ENCODE results near the gene PIGQ. TPM values are rescaled to one million over a fixed set of nuclear protein-coding genes. Genes with fewer than 3 reads are reported as not detected.
A peak's percentile ranks its signal among the peaks of the same experiment; 100 is the strongest.

Gene PIGQ
- total RNA-seq, 2 donors from 2014 or later, result 20.8 to 21.0 TPM

- no peaks in the 10 kb centered on the region for H3K9me3 ChIP-seq
- TF ChIP-seq, protein P1, sequence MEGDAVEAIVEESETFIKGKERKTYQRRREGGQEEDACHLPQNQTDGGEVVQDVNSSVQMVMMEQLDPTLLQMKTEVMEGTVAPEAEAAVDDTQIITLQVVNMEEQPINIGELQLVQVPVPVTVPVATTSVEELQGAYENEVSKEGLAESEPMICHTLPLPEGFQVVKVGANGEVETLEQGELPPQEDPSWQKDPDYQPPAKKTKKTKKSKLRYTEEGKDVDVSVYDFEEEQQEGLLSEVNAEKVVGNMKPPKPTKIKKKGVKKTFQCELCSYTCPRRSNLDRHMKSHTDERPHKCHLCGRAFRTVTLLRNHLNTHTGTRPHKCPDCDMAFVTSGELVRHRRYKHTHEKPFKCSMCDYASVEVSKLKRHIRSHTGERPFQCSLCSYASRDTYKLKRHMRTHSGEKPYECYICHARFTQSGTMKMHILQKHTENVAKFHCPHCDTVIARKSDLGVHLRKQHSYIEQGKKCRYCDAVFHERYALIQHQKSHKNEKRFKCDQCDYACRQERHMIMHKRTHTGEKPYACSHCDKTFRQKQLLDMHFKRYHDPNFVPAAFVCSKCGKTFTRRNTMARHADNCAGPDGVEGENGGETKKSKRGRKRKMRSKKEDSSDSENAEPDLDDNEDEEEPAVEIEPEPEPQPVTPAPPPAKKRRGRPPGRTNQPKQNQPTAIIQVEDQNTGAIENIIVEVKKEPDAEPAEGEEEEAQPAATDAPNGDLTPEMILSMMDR (IDR thresholded peaks at IDR 0.05), result no peak
- DNase-seq (ENCODE audit: low spot score), result peak; percentile 83
- peak within 1 kb of the TSS; percentile 40 to 46 for H3K27ac ChIP-seq
- H3K4me1 ChIP-seq, result peaks cover 0 to 49% of the 10 kb centered on the region in 2 donors
- H3K27me3 ChIP-seq, result no peaks in the 10 kb centered on the region
- H3K4me3 ChIP-seq, result peak within 1 kb of the TSS; percentile 9 to 39
- H3K36me3 ChIP-seq, result no peaks in the 10 kb centered on the region
These were observed 3.0 kb upstream of the PIGQ start, which contains the start of gene NHLRC4 for GRCh38 chr16:566475-567372. NHLRC4 (plus strand) TSS chr16:567005; CDS start chr16:568048, 1,043 bp downstream.

DNA sequence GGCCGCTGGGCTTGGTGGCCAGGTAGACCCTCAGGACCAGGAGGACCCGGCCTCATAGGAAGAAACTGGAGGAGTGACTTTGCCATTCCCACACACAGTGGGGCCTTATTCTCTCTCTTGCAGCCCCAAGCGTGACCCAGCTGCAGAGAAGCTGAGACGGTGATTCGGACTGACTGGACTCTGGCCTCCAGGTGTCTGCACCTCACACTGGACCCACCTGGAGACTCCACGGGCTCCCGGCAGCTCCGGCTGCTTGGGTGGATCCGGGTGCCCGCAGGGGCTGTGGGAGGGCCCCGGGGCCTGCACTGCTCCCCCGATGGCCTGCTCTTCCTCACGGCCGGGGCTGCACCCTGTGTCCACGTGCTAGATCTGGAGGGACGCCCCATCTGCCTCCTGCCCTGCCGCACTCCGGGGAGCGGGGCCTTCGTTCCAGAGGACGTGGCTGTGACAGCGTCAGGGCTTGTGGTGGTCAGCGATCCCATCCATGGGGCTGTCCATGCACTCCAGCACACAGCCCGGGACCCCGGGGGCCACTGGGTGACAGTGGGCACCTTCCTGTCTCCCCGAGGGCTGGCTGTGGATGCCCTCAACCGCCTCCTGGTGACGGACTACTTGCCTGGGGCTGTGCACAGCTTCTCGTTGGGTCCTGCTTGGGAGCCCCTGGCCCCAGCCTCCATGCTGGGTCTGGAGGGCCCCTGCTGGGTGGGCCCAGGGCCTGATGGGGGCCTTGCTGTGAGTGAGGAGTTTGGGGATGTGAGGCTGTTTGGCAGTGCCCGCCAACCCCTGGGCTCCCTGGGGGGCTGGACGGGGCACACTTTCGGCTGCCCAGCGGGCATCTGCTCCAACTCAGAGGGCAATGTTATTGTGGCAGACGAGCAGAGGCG is 2.2 kb upstream of the PIGQ start:
- Histone ChIP-seq H3K27me3 (no peaks in the 10 kb centered on the region), H3K4me3 (peak overlapping the region in 1 of 2 donors; percentile 39), H3K27ac (peak overlapping the region in 1 of 2 donors; percentile 40), H3K36me3 (no peaks in the 10 kb centered on the region), H3K4me1 (peaks cover 0 to 49% of the 10 kb centered on the region in 2 donors), H3K9me3 (no peaks in the 10 kb centered on the region)
- TF ChIP-seq, protein P1 (IDR thresholded peaks at IDR 0.05), result no peak
- no peak for DNase-seq (ENCODE audit: low spot score)

DNA sequence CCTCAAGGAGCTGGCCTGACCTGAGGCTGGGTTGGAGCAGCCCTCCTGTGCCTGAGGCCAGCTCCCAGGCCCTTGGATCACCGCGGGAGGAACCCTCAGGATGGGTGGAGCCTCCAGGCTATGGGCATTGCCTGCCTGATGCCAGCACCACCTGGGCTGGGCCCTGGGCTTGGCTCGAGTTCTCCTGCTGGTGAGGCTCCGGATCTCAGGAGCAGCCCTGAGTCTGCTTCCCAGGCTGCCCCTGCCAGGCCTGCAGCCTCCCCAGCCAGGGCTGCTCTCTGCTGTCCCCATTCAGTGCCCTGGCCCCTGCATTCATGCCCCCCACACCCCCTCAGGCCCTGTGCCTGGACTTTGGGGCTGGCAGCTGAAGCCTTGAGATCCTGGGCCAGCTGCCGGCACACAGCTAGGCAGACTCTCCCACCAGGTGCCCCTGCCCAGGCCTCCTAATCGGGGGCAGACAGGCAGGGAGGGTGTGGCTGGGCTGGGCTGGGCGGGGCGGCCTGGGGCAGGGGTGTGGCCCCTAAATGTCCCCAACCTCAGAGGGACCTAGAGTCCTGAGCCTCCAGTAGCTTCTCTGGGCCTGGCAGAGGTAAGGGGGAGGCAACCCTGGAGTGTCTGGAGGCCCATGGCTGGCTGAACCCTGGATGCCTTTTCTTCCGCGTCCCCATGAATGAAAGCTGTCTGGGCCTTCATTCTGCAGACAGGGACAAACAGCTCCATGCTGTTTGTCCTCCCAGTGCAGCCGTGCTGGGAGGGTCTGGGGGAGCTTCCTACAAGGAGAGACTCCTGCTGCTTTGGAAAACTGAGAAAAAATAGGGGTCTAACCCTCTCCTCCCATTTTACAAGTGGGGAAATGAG is 1.1 kb upstream of the PIGQ start:
- H3K9me3 ChIP-seq, result no peaks in the 10 kb centered on the region
- no peaks in the 10 kb centered on the region for H3K36me3 ChIP-seq
- H3K27me3 ChIP-seq, result no peaks in the 10 kb centered on the region
- TF ChIP-seq, protein P1 (IDR thresholded peaks at IDR 0.05), result no peak
- no peak overlapping the region for H3K27ac ChIP-seq
- H3K4me3 ChIP-seq, result peak overlapping the region in 1 of 2 donors; percentile 79
- DNase-seq (ENCODE audit: low spot score), result no peak
- peaks cover 0 to 49% of the 10 kb centered on the region in 2 donors for H3K4me1 ChIP-seq

GRCh38 chr16:572865-573650 is 3.3 kb downstream of the PIGQ start:
- DNase-seq (ENCODE audit: low spot score), result no peak
- Histone ChIP-seq H3K4me1 (peaks cover 0 to 20% of the 10 kb centered on the region in 2 donors), H3K36me3 (no peaks in the 10 kb centered on the region), H3K4me3 (no peak overlapping the region), H3K27ac (no peak overlapping the region), H3K9me3 (no peaks in the 10 kb centered on the region), H3K27me3 (no peaks in the 10 kb centered on the region)
- TF ChIP-seq, protein P1 (IDR thresholded peaks at IDR 0.05), result no peak

All from right atrium auricular region (tissue), 2 donors.